HEK293 (cell line): ENCODE data around the gene MAPK8IP3.

Experiments
- CTCF ChIP-seq: fragments of 450-650 bp; formaldehyde crosslinking; IDR thresholded peaks from 2 replicates; pipeline ENCODE4 v1.5.1; 2016; ENCODE audit warnings: missing biosample characterization, missing genetic modification characterization
- ZNF311 ChIP-seq: fragments of 450-650 bp; formaldehyde crosslinking; IDR thresholded peaks from 2 replicates; pipeline ENCODE4 v1.5.1; 2017; ENCODE audit warnings: missing biosample characterization, missing genetic modification characterization, borderline replicate concordance
- ZNF600 ChIP-seq: fragments of 450-650 bp; formaldehyde crosslinking; IDR thresholded peaks from 2 replicates; pipeline ENCODE4 v1.5.1; 2016; ENCODE audit warnings: missing biosample characterization, missing genetic modification characterization

DNA sequence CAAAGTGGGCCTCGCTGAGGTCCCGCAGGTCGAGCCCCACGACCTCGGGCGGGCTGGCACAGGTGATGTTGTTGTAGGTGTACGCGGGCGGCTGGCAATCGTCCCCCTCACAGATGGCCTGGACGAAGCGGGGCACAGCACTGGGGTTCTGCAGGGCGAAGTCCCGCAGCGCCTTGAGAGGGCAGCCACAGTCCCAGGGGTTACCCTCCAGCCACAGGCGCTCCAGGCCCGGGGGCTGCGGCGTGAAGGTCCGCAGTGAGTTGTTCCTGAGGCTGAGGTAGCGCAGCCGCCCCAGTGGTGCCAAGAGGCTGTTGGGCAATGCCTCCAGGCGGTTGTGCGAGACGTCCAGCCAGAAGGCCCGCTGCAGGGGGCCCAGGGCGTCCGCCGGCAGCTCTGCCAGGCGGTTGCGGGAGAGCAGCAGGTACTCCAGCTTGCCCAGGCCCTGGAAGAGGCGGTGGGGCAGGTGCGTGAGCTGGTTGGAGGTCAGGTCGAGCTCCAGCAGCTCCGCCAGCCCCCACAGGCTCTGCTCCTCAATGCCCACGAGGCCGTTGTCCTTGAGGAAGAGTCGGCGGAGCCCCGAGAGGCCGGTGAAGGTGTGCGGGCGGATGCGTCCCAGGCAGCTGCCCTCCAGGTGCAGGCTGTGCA, 84.7 kb downstream of the MAPK8IP3 start:
- TF ChIP-seq ZNF600 (no peak), CTCF (tag by site-specific recombination) (no peak), ZNF311 (tag by site-specific recombination) (no peak)
